GM19438 (cell line): Measurements from ENCODE around the gene PLPPR3.

ENCODE experiments used
- ATAC-seq: cut with Tn5 transposase; IDR thresholded peaks from one replicate; pipeline ENCODE4 v1.9.1; 2021; ENCODE audit warnings: low read depth; ENCODE audit not compliant: unreplicated experiment

The PLPPR3 gene

DNA sequence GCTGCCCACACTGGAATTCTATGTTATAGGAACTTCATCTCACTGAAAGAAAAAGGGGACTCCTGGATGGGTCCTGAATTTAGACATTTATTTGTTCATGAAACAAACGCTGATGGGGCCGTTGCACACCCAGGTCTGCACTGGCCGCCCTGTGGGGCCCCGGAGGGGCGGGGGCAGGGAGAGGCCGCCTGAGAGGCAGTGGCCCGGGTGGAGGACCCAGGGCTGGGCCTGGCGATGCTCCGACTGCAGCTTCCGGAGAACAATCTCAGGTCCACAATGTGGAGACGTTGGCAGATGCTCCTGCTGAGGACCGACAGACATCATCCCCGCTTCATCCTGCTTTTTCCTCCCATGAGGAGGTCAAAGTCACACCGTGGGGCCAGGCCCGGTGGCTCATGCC lies 40.8 kb downstream of the PLPPR3 start:
- ATAC-seq = no peak

DNA sequence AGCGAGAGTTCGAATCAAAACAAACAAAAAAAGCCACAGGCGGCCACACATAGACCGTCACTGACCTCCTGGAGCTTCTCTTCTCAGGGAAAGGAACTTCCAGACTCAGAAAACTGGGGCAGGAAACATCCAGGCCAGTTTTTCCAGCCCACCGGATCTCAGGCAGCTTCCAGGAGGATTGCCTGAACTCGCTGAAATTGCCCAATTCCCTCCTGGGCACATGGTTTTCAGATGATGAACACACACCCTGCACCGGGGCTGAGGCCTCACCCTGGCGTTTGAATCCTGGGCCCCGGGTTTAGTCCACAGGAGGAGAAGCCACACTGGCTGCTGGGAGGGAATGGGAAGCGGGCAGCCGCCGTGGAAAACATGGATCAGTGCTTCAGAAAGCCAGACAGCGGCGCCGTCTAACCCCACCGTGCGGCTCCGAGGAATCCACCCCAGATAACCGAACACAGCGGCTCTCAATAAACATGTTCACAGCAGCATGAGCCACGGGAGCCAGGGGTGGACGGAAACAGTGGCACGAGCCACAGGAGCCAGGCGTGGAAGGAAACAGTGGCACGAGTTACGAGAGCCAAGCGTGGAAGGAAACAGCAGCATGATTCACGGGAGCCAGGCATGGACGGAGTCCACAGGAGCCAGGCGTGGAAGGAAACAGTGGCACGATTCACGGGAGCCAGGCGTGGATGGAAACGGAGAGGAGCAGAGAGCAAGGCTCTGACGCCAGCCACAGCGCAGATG lies 42.7 kb downstream of the PLPPR3 start:
- no peak for ATAC-seq

DNA sequence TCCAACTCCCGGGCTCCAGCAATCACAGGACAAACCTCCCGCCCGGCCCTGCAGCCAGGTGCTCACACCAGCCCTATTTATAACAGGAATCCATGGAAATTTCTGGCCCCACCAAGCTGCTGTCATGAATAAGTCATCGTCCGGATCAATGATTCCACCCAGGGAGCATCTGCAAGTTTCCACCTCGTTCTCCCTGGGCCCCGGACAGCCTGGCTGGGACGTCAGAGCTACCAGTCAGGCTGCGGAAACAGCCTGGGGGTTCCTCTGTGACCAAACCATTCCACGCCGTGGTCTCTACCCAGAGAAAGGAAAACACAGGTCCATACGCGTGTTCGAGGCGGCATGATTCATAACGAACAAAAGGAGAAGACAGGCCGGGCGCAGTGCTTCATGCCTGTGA lies 45.2 kb downstream of the PLPPR3 start:
- ATAC-seq = no peak

DNA sequence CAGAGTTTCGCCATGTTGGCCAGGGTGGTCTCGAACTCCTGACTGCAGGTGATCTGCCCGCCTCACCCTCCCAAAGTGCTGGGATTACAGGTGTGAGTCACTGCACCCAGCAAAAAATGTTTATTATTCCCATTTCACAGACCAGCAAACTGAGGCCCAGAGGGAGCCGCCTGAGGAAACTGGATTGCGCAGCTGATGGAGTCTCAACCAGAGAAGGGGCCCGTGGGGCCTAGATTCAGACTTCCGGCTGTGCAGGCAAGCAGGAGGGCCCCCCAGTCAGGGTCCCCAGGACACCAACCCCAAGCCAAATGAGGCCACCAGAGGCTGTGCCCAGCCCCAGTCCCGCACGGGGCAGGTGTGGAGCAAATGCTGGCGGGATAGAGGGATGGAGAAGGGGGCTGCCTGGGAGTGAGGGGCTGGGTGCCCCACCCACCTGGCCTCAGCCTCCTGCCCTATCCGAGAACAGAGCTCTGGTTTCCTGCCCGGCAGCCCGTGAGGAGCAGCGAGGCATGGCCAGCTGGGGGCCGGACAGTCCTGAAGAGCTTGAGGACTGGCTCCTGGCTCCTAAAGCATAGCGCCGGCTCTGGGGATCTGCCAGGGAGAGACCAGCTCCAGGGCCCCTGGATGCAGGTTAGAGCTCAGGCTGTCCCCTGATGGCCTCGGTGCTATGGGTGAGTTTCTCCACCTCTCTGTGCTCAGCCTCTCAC lies 48.9 kb downstream of the PLPPR3 start:
- no peak for ATAC-seq

DNA sequence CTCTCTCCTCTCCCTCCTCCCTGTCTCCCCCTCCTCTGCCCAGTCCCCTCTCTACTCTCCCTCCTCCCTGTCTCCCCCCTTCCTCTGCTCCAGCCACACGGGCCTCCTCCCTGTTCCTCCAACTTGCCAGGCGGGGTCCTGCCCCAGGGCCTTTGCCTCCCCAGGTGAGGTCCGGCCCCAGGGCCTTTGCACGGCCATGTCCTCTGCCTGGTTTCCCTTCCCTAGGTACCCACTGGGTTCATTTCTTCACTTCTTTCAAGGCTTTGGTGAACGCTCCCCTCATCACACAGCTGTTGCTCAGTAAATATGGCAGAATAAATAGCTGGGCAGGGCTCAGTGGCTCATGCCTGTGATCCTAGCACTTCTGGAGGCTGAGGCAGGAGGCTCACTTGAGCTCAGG lies 49.7 kb downstream of the PLPPR3 start:
- ATAC-seq = no peak

DNA sequence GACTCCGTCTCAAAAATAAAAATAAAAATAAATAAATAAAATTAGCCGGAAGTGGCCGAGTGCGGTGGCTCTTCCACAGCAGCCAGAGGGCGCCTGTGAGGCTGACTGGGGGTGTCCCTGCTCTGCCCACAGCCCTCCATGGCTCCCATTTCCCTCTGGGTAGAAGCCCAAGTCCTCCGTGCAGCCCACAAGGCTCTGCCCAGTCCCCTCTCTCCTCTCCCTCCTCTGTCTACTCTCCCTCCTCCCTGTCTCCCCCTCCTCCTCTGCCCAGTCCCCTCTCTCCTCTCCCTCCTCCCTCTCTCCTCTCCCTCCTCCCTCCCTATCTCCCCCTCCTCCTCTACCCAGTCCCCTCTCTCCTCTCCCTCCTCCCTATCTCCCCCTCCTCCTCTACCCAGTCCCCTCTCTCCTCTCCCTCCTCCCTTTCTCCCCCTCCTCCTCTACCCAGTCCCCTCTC lies 50.4 kb downstream of the PLPPR3 start:
- ATAC-seq = no peak

DNA sequence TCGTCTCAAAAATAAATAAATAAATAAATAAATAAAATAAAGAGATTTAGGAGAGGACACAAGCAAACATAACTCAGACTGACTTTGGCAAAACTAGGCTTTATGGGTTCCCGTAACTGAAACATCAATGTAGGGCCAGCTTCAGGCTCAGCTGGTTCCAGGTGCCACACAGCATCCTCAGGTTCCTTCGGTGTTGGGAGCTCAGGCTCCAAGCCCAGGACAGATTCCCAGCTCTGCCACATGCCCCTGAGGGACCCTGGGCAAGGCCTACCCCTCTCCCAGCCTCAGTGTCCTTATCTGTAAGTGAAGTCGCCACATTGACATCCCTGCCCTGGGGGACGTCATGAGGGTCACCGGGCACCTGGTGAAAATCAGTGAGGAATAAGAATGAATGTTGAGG lies 52.1 kb downstream of the PLPPR3 start:
- no peak for ATAC-seq

DNA sequence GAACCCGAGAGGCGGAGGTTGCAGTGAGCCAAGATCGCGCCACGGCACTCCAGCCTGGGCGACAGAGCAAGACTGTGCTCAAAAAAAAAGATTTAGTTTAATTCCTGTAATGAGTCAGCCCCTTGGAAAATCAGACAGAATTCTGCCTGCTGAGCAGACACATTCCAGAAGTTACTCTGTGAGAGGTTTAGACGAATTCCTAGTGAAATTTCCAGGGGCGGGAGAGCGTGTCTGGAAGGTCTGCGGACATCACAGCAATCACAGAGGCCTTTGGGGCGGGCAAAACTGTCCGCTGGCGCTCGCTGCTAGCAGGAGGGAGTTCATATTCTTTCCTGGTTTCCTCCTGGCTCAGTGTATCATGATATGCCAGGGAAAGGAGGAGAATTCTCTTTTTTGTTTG lies 53.3 kb downstream of the PLPPR3 start:
- no peak for ATAC-seq

DNA sequence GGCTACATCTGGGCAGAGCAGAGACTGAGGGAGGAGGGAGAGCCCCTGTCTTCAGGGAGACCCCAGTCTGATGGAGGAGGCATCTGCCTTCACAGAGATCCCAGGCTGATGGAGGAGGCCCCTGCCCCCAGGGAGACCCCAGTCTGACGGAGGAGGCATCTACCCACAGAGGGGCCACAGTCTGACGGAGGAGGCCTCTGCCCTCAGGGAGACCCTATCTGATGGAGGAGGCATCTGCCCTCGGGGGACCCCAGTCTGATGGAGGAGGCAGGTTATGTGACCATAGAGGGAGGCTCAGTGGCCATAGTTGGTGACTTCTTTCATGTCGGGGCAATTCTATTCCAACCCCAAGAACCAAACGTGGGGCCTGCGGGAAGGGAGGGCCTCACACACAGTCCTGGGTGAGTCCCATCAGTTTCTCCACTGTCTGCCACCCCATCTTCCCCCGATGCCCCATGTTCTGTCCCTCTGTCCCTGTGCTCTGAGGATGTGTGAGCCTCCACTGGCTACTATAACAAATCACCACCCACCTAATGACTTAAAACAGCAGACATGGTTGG lies 56.5 kb downstream of the PLPPR3 start:
- ATAC-seq = no peak

DNA sequence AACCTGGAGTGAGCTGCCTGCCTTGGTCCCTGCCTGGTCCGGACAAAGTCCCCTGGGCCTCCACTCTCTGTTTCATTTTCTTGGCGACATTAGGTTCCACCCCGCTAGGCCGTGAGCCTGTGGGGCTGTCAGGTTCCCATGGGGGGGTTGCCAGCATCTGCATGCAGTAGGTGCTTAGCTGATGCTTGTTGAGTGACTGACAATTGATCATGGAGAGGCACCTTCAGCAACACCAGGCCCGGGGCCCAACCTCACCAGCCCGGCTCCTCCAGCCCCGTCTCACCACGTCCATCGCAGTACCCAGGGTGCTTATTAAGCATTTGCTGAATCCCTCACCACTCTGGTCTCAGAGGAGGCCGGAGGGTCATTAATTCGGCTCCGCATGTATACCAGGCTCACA lies 57.5 kb downstream of the PLPPR3 start:
- no peak for ATAC-seq

DNA sequence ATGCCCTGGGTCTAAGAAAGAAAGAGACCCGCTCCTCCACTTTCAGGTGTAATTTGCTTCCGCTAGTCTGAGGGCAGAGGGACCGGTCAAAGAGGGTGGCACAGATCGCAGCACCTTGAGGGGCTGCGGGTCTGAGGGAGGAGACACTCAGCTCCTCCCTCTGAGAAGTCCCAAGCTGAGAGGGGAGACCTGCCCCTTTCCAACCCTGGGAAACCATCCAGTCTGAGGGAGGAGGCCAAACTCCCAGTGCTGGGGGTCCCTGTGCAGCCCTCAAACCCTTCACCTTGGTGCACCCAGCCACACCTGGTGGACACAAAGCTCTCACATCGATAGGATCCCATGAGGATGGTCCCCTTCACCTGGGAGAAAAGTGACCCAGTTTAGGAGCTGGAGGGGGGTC lies 57.9 kb downstream of the PLPPR3 start:
- no peak for ATAC-seq

DNA sequence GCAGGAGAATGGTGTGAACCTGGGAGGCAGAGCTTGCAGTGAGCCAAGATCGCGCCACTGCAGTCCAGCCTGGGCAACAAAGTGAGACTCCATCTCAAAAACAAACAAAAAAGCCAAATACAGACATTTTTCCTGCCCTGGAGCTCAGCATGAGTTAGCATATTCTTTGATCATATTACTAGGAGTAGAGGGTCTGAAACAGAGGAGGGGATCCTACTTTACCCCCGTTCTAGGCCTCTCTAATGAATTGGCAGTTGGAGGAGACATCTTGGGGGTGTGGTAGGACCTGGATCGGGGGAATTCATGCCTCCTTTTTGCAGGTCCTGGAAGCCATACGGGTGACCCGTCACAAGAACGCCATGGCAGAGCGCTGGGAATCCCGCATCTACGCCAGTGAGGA lies 58.6 kb downstream of the PLPPR3 start:
- ATAC-seq = no peak
